ENCODE data around the gene BRIP1.
"Not testable (repeated sequence)": the region's sequence is repeated elsewhere in the genome, so short reads cannot be mapped to it uniquely, and the experiment has no call there.

Gene BRIP1

DNA sequence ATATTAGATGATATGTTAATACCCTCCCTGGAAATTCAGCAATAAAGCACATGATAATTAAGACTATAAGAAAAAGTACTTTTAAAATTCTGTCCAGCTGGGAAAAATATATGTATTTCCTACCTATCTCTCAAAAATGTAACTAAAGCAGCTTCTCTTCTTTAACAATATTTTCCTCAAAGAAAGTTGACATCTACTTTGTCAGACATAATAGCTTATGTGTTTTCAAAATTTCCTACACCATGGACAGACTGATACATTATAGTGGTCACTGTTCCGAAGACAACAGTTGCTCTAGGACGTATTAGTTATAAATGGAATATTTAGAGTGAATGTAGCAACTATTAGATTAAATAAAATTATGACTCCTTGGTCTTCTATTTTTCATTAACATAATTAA, 140.9 kb downstream of the BRIP1 start:
- no peak for DNase-seq

DNA sequence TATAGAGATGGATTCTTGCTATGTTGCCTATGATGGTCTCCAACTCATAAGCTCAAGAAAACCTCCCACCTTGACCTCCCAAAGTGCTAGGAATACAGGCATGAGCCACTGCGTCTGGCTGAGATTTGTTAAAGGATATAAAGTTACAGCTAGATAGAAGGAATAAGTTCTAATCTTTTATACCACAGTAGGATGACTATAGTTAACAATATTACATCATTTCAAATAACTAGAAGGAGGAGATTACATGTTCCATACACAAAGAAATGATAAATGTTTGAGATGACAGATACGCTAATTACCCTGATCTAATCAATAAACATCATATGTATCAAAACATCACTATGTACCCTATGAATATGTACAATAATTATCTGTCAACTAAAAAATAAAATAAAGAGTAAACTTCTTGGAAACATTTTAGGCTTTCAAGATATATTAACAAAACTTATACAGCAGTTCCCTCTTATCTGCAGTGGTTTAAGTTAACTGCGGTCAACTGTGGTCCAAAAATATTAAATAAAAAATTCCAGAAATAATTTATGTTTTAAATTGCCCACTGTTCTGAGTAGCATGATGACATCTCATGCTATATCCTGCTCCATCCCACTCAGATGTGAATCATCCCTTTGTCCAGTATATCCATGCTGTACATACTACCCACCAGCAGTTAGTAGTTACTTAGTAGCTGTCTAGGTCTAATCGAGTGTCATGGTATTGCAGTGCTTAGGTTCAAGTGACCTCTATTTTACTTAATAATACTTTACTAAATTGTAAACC, 143.1 kb downstream of the BRIP1 start:
- DNase-seq, result no peak

DNA sequence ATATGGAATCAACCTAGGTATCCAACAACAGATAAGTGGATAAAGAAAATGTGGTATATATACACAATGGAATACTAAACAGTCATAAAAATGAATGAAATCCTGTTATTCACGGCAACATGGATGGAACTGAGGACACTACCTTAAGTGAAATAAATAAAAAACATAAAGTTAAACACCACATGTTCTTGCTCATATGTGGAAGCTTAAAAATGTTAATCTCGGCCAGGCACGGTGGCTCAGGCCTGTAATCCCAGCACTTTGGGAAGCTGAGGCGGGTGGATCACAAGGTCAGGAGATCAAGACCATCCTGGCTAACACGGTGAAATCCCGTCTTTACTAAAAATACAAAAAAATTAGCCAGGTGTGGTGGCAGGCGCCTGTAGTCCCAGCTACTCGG, 144.1 kb downstream of the BRIP1 start:
- not testable (repeated sequence) for DNase-seq

DNA sequence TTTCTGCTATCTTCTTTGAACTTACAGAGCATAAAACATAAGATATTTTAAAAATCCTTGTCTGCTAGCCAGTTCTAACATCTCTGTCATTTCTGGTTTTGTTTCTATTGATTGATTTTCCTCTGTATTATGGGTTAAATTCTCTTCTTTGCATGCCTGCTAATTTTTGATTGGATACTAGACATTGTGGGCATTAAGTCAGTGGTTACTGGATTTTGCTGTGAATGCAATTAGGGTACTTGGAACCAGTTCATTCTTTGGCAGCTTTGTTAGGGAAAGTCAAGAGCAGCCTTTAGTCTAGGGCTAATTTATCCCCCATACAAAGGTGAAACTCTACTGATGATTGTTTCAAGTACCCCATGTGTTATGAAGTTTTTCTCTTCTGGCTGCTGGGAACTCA, 145.3 kb downstream of the BRIP1 start:
- DNase-seq, result no peak

DNA sequence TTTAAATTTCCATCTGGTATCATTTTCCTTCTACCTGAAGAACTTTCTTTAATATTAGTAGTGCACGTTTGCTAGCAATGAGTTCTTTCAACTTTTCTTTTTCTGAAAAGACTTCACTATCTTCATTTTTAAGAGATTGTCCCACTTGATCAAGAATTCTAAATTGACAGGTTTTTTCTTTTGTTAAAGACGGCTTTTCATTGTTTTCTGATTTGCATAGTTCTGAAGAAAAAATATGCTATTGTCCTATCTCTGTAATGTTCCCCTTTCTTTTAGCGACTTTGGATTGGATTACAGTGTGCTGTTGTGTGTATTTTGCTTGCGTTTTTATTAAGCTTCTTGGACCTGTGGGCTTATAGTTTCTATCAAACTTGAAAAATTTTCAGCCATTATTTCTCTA, 146.0 kb downstream of the BRIP1 start:
- DNase-seq, result no peak

DNA sequence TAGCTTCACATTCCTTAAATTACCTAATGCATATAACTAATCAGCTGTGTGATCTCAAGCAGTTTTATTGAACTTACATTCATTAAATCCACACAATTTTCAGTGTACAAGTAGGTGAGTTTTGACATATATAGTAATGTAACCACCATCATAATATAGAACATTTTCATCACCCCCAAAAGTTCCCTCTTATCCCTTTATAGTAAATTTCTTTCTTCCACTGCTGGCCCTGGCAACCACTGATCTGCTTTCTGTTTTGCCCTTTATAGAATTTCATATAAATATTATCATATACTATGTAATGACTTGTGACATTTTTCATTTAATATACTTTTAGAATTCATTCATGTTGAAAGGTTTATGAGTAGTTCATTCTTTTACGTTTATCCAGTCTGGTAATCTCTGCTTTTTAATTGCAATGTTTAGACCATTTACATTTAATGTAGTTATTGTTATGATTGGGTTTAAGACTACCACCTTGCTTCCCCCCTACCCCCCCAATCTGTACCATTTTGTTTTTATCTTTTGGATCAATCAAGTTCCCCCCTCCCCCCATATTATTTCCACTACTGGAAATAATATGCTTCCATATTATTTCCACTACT, 147.0 kb downstream of the BRIP1 start:
- no peak for DNase-seq

DNA sequence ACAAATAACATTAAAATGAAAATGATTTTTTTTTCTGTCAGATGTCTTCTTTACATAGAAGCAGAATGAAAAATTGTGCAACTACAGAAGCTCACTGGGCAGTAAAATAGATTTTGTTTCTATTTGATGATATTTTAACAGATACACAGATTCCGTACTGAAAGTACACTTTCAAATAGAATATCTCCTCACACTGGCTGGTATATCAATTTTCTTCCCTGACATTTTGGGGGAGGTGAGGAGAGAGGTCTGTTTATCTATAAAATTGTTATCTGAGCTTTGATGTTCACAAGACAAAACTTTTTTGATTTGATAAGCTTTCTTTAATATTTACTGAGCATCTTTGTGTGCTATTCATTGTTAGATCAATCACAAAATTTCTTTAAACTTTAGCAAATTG, 148.0 kb downstream of the BRIP1 start:
- DNase-seq, result no peak

DNA sequence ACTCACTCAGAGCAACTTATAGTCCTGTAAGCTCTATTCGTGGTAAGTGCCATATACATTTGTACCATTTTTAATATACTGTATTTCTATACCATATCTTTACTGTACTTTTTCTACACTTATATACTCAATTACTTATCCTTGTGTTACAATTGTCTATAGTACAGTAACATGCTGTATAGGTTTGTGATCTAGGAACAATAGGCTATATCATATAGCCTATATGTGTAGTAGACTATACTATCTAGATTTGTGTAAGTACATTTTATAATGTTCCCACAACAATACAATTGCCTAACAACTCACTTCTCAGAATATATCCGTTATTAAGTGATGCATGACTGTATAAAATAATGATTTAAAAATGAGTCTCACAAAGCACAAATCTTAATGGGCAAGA, 149.0 kb downstream of the BRIP1 start:
- DNase-seq, result no peak

DNA sequence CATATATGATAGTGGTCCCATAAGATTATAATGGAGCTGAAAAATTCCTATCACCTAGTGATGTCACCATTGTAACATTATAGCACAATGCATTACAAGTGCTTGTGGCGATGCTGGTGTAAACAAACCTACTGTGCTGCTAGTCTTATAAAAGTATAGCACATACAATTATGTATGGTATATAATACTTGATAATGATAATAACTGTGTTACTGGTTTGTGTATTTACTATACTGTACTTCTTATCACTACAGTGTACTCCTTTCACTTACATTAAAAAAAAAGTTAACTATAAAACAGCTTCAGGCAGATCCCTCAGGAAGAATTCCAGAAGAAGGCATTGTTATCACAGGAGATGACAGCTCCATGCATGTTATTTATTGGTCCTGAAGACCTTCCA, 150.3 kb downstream of the BRIP1 start:
- DNase-seq, result no peak

DNA sequence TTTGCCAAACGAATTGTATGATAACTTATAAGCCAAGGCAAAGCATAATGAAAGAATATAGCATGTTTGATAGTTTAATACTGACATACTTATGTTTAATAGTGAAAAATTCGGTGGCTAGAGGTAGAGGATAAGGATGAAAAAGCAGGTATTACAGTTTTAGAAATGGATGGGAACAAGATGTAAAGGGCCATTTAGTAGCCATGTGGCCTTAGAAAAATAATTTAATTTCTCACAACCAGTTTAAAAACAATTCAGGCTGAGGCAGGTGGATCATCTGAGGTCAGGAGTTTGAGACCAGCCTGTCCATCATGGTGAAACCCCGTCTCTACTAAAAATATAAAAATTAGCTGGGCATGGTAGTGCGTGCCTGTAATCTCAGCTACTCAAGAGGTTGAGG, 152.8 kb downstream of the BRIP1 start:
- DNase-seq, result no peak

DNA sequence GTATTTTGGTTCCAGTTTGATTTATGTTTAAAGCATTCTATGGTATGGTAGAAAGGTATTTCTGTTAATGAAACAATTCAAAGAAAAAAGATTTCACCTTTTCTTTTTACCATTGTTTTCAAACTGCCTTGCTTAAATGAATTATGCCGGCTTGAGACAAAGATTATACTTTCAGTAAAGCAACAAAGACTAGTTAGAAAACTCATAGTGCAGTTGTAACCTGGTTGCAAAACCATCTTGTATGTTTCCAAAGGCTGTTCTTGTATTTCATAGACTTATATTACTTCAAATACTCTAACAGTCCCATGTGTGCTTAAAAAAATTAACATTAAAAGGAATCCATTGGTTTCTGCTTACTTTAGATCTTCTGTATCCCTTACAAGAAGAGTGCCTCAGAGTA, 153.8 kb downstream of the BRIP1 start:
- no peak for DNase-seq

DNA sequence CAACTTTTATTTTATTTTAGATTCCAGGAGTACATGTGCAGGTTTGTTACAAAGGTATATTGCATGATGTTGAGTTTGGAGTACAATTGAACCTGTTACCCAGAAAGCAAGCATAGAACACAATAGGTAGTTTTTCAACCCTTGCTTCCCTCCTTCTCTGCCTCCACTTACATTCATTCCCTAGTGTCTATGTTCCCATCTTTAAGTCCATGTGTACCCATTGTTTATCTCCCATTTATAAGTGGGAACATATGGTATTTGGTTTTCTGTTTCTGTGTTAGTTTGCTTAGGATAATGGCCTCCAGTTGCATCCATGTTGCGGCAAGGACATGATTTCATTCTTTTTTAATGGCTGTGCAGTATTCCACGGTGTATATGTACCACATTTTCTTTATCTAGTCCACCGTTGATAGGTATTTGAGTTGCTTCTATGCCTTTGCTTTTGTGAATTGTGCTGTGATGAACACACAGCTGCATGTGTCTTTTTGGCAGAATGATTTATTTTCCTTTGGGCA, 158.3 kb downstream of the BRIP1 start:
- no peak for DNase-seq

DNA sequence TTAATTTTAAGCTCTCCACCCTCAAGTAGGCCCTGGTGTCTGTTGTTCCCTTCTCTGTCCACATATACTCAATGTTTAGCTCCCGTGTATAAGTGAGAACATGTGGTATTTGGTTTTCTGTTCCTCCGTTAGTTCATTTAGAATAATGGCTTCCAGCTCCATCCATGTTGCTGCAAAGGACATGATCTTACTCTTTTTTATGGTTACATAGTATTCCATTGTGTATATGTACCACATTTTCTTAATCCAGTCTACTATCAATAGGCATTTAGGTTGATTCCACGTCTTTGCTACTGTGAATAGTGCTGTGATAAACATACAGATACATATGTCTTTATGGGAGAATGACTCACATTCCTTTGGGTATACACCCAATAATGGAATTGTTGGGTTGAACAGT, 160.9 kb downstream of the BRIP1 start:
- no peak for DNase-seq

DNA sequence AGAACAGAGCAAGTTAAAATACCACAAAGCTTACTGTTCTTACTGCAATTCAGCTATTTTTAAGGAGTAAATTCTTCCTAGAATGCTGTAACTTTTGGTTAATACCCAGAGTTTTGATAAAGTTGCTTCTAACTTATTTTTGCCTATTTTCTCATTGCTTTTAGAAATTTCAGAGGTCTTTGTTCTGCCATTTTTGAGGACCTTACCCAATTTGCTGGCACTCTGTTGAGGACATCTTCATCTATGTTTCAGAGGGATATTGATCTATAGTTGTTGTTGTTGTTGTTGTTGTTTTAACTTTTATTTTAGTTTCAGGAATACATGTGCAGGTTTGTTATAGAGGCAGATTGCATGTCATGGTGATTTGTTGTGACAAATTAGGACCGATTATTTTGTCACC, 161.3 kb downstream of the BRIP1 start:
- DNase-seq, result no peak

DNA sequence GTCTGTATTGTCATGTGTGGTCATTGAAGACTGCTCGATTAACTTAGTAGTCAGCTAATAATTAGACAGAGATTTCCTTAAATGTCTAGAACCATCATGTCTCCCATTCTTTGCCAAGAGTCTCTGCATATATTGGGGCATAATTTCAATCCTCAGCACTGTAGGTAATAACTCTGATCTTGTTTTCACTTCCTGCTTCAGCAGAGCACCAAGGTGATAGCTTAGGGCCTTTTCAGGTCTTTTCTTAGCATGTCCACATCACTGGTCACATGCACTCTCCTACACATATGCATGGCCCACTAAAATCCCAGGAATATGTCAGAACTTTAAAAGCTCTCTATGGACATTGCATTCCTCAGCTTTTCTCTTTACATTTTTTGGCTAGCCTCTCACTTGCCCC, 162.0 kb downstream of the BRIP1 start:
- DNase-seq, result no peak

DNA sequence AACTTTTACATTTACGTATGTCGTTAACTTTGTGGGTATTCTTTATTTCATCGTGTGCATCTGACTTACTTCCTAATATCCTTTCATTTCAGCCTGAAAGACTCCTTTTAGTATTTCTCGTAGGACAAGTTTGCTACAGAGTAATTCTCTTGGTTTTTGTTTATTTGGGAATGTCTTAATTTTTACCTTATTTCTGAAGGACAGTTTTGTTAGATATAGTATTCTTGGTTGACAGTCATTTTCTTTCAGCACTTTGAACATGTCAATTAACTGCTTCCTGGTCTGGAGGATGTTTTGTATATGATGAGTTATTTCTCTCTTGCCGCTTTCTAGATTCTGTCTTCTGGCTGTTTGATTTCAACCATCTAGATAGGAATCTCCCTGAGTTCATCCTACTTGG, 163.1 kb downstream of the BRIP1 start:
- DNase-seq, result no peak

DNA sequence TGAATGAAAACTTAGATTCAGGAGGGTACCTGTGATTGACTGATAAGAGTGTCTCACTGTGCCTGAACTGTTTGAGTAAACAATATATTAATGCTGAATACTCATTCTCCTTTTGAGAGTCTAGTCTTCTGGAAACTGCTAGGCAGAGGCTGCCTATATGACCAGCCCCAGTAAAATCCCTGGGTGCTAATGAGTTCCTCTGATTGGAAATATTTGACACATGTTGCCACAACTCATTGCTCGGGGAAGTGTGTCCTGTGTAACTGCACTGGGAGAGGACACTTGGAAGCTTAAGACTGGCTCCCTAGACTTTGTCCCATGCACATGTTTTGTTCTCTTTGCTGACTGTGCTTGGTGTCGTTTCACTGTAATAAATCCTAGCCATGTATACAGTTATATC, 163.6 kb downstream of the BRIP1 start:
- no peak for DNase-seq

DNA sequence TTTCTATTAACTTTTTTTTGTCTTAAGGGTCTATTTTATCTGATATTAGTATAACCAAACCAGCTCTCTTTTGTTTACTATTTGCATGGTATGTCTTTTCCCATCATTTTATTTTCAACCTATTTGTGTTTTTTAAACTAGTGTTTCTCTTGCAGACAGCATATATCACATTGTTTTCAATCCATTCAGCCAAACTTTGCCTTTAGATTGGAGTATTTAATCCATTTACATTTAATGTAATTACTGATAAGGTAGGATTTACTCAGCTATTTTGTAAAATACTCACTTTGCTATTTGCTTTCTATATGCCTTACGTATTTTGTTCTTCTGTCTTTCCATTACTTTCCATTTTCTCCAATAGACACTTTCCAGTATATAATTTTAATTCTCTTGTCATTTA, 164.3 kb downstream of the BRIP1 start:
- no peak for DNase-seq

DNA sequence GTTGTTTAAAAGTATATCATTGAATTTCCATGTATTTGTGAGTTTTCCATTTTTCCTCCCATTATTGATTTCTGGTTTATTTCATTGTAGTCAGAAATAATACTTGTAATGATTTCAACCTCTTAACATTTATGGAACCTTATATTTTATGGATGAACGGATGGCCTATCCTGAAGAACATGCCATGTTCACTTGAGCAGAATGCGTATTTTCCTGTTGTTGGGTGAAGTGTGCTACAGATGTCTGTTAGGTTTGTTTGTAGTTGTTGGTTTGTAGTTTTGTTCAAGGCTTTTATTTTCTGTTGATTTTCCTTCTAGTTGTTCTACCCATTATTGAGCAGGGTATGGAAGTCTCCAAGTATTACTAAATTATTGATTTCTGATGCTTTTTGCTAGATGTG, 165.1 kb downstream of the BRIP1 start:
- DNase-seq, result no peak

DNA sequence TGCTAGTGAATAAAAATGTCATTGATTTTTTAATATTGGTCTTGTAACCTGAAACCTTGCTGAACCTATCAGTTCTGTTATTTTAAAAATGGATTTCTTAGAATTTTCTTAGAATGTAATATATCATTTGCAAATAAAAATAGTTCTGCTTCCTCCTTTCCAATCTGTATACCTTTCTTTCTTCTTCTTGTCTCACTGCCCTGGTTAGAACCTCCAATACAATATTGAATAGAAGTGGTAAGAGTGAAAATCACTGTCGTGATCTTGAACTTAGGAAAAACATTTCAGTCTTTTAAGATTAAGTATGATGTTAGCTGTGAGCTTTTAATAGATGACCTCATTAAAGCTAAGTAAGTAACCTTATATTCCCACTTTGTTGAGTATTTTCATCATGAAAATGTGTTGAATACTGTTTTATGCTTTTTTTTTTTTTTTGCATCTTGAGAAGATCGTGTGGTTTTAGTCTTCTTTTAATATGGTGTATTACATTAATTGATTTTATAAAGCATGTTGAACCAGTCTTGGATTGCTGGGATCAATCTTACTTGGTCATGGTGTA, 167.5 kb downstream of the BRIP1 start:
- DNase-seq, result no peak

DNA sequence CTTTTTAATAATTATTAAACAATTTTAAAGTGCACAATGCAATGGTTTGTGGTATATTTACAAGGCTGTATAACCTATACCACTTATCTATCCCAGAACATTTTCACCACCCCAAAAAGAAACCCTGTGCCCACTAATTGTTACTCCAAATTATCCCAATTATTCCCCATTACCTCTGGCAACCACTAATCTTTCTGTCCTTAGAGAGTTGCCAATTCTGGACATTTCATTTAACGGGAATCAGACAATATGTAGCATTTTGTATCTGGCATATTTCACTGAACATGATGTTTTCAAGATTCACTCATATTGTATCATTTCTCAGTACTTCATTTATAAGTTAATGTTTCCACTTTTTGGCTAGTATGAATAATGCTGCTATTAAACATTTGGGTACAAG, 169.2 kb downstream of the BRIP1 start:
- no peak for DNase-seq

DNA sequence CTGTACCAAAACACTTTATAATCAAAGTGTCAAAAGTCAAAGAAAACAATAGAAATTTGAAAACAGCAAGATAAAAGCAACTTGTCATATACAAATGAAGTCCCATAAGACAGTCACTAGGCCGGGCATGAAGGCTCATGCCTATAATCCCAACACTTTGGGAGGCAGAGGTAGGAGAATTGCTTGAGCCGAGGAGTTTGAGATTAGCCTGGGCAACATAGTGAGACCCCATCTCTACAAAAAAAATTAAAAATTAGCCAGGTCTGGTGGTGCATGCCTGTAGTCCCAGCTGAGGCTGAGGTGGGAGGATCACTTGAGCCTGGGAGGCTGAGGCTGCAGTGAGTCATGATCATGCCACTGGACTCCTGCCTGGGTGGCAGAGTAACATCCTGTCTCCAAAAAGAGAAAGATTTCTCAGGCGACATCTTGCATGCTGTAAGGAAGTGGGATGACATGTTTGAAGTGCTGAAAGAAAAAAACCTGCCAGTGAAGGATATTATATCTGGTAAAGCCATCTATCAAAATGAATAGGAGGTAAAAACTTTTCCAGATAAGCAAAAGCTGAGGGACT, 173.6 kb downstream of the BRIP1 start:
- no peak for DNase-seq

DNA sequence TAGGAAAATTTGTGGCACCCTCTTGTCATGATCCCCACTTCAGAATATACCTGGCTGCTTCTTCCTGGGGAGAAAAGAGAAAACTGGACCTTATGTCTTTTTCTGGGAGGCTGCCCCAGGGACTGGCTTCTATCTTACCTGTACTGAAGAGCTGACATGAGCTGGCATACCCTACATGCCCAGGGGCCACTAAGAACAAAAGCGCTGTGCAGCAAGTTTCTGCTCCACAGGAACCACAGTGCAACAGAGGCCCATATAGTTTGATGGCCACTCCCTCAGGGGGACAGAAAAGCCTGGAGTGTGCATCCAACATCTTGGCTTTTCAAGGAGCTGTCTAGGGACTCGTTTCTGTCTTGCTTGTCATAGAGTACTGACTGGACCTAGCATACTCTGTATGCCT, 175.6 kb downstream of the BRIP1 start:
- no peak for DNase-seq

DNA sequence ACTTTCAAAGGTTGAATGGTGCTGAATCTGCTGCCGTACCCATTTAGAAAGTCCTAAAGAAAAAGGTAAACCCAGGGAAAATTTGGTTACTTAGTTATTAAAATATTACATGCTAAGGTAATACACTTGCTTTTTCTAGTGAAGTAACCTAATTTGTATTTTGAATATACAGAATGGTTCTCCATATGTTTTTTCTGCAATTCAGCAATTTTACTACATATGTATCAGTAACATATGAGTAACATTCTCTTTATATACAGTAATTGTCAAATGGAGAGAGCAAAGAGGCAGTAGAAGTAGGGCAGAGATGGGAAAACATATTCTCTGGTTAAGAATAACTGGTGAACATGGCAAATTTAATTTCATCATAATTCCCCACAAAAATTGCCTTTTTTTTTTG, 177.2 kb downstream of the BRIP1 start:
- DNase-seq, result no peak
